ENCODE data around the gene GATB.

GRCh38 chr4:151743894-151744293 lies 16.9 kb downstream of the GATB start:
- no peak for TF ChIP-seq CTCF (optimal IDR thresholded peaks at IDR 0.05 in 1 of 3, IDR thresholded peaks at IDR 0.05 in 1 of 3, conservative IDR thresholded peaks at IDR 0.05 in 1 of 3; ENCODE audit: extremely low read depth in 1 of 3, insufficient read depth in 2 of 3, low read length in 3 of 3)
- TF ChIP-seq EZH2 (IDR thresholded peaks at IDR 0.05; ENCODE audit: low read length) = no peak

Measured in keratinocyte (primary cell).